Esophagus muscularis mucosa (tissue), 4 donors: ENCODE data around the gene NXPE3.

Experiments
- EP300 ChIP-seq: sonication (generic); formaldehyde crosslinking; IDR thresholded peaks from one replicate; pipeline ENCODE4 v1.6.1; 2017; ENCODE audit warnings: antibody characterized with exemption
- POLR2AphosphoS5 ChIP-seq, 2 donors: sonication (generic); formaldehyde crosslinking; IDR thresholded peaks; one replicate each; pipeline ENCODE4 v1.6.1; 2017; ENCODE audit warnings: antibody characterized with exemption in 2 of 2
- TF ChIP-seq, protein P1 (sequence below), 3 experiments: fragments of 200-600 bp in 2 of 3; fragments of 450-650 bp in 1 of 3; sonication (generic) in 2 of 3; IDR thresholded peaks; one replicate each; pipeline ENCODE4 v1.5.1; 2017 to 2019; ENCODE audit warnings: antibody characterized with exemption in 3 of 3, mild to moderate bottlenecking in 2 of 3, moderate library complexity in 1 of 3

- TF ChIP-seq, protein P1, sequence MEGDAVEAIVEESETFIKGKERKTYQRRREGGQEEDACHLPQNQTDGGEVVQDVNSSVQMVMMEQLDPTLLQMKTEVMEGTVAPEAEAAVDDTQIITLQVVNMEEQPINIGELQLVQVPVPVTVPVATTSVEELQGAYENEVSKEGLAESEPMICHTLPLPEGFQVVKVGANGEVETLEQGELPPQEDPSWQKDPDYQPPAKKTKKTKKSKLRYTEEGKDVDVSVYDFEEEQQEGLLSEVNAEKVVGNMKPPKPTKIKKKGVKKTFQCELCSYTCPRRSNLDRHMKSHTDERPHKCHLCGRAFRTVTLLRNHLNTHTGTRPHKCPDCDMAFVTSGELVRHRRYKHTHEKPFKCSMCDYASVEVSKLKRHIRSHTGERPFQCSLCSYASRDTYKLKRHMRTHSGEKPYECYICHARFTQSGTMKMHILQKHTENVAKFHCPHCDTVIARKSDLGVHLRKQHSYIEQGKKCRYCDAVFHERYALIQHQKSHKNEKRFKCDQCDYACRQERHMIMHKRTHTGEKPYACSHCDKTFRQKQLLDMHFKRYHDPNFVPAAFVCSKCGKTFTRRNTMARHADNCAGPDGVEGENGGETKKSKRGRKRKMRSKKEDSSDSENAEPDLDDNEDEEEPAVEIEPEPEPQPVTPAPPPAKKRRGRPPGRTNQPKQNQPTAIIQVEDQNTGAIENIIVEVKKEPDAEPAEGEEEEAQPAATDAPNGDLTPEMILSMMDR (IDR thresholded peaks at IDR 0.05), result peak; percentile 57 to 64 (median 59)
- TF ChIP-seq EP300 (no peak), POLR2AphosphoS5 (IDR thresholded peaks at IDR 0.05) (no peak)
Observed at GRCh38 chr3:101813817-101814440, 34.9 kb downstream of the NXPE3 start.
